Mesendoderm (in vitro differentiated cells): Measurements from ENCODE around the gene AZGP1.
"Not testable (repeated sequence)": the region's sequence is repeated elsewhere in the genome, so short reads cannot be mapped to it uniquely, and the experiment has no call there.

ENCODE experiments used
- DNase-seq: peaks from one replicate; pipeline ENCODE4 v3.0.0; 2013
- H2AK5ac ChIP-seq: 2 replicates; pipeline ENCODE4 v1.6.1; 2013; ENCODE audit warnings: low read length, inconsistent platforms
- H2BK120ac ChIP-seq: 2 replicates; pipeline ENCODE4 v1.6.1; 2013; ENCODE audit warnings: low read depth, mild to moderate bottlenecking, low read length, moderate library complexity, mixed read lengths
- H2BK15ac ChIP-seq: replicated peaks from 2 replicates; pipeline ENCODE4 v1.6.1; 2013; ENCODE audit warnings: low read depth, mild to moderate bottlenecking, moderate library complexity
- H2BK5ac ChIP-seq: 2 replicates; pipeline ENCODE4 v1.6.1; 2013; ENCODE audit warnings: low read length, inconsistent platforms
- H3K18ac ChIP-seq: 2 replicates; pipeline ENCODE4 v1.6.1; 2013; ENCODE audit warnings: mild to moderate bottlenecking, low read length, mixed read lengths
- H3K23ac ChIP-seq: one replicate; pipeline ENCODE4 v1.6.1; 2013; ENCODE audit warnings: low read length
- H3K27ac ChIP-seq: 2 replicates; pipeline ENCODE4 v1.5.1; 2013; ENCODE audit warnings: low read depth, mild to moderate bottlenecking, inconsistent platforms, low read length, moderate library complexity
- H3K27me3 ChIP-seq: 2 replicates; pipeline ENCODE4 v1.6.1; 2013; ENCODE audit warnings: low read length, control low read depth, mild to moderate bottlenecking, inconsistent platforms; ENCODE audit not compliant: insufficient read depth, poor library complexity
- H3K36me3 ChIP-seq: 2 replicates; pipeline ENCODE4 v1.6.1; 2013; ENCODE audit warnings: low read length, inconsistent platforms; ENCODE audit not compliant: control insufficient read depth, insufficient read depth
- H3K4ac ChIP-seq: one replicate; pipeline ENCODE4 v1.6.1; 2013; ENCODE audit warnings: low read depth, mild to moderate bottlenecking, low read length, moderate library complexity
- H3K4me1 ChIP-seq: 2 replicates; pipeline ENCODE4 v1.6.1; 2013; ENCODE audit warnings: low read depth, low read length, inconsistent platforms; ENCODE audit not compliant: control insufficient read depth
- H3K4me2 ChIP-seq: 2 replicates; pipeline ENCODE4 v1.6.1; 2013; ENCODE audit warnings: low read length
- H3K4me3 ChIP-seq: 2 replicates; pipeline ENCODE4 v1.5.1; 2013; ENCODE audit warnings: mild to moderate bottlenecking, low read length
- H3K56ac ChIP-seq: one replicate; pipeline ENCODE4 v1.6.1; 2013; ENCODE audit warnings: low read length
- H3K79me1 ChIP-seq: 2 replicates; pipeline ENCODE4 v1.6.1; 2013; ENCODE audit warnings: low read length, inconsistent platforms
- H3K79me2 ChIP-seq: 2 replicates; pipeline ENCODE4 v1.6.1; 2013; ENCODE audit warnings: mild to moderate bottlenecking, low read length; ENCODE audit not compliant: control insufficient read depth, insufficient read depth
- H3K9ac ChIP-seq: 2 replicates; pipeline ENCODE4 v1.6.1; 2013; ENCODE audit warnings: low read length, inconsistent platforms
- H4K5ac ChIP-seq: one replicate; pipeline ENCODE4 v1.6.1; 2013; ENCODE audit warnings: low read length
- H4K8ac ChIP-seq: one replicate; pipeline ENCODE4 v1.6.1; 2013; ENCODE audit warnings: low read depth, mild to moderate bottlenecking, control low read depth, low read length, moderate library complexity
- WGBS: extraction: QIAGEN DNeasy Blood & Tissue Kit; methylation state at CpG from one replicate; pipeline ENCODE4 v1.1.7; 2013; ENCODE audit warnings: low lambda C conversion rate, missing lambda C conversion rate; ENCODE audit not compliant: insufficient coverage; ENCODE audit errors: extremely low coverage; 5-methylcytosine and 5-hydroxymethylcytosine counted together

The AZGP1 gene

GRCh38 chr7:99984593-99984992, 8.8 kb upstream of the AZGP1 start:
- no peak overlapping the region for H3K18ac ChIP-seq
- no CpG with 5 or more reads among the region's 2 CpGs for WGBS

GRCh38 chr7:99981066-99981465, 5.2 kb upstream of the AZGP1 start:
- H4K5ac ChIP-seq, H3K79me2 ChIP-seq, H3K9ac ChIP-seq, H3K27me3 ChIP-seq, H3K79me1 ChIP-seq, H3K4me2 ChIP-seq, H3K18ac ChIP-seq, H3K56ac ChIP-seq, H3K36me3 ChIP-seq, H3K4me3 ChIP-seq, H2BK120ac ChIP-seq, H2BK15ac ChIP-seq, H2AK5ac ChIP-seq, H4K8ac ChIP-seq, H3K27ac ChIP-seq, H3K23ac ChIP-seq, DNase-seq, H3K4me1 ChIP-seq, H3K4ac ChIP-seq, H2BK5ac ChIP-seq: not testable (repeated sequence)
- no CpG with 5 or more reads among the region's 7 CpGs for WGBS

More at GRCh38 chr7:99984593-99984992, 8.8 kb upstream of the AZGP1 start:
- no peak overlapping the region for H3K56ac ChIP-seq
- H3K23ac ChIP-seq, result no peak overlapping the region
- H3K9ac ChIP-seq, result no peak overlapping the region
- no peak overlapping the region for H4K8ac ChIP-seq
- H3K4me1 ChIP-seq, result no peaks in the 10 kb centered on the region
- no peak overlapping the region for H3K4ac ChIP-seq
- no peak overlapping the region for H2AK5ac ChIP-seq
- H3K36me3 ChIP-seq, result no peaks in the 10 kb centered on the region
- H3K27me3 ChIP-seq, result no peaks in the 10 kb centered on the region
- no peak overlapping the region for H3K27ac ChIP-seq
- H3K4me3 ChIP-seq, result no peak overlapping the region
- no peak overlapping the region for H2BK15ac ChIP-seq
- no peaks in the 10 kb centered on the region for H3K79me2 ChIP-seq
- no peak overlapping the region for H3K4me2 ChIP-seq
- H2BK120ac ChIP-seq, result no peak overlapping the region
- no peak overlapping the region for H4K5ac ChIP-seq
- no peaks in the 10 kb centered on the region for H3K79me1 ChIP-seq
- H2BK5ac ChIP-seq, result no peak overlapping the region
- no peak for DNase-seq

- H4K5ac ChIP-seq, H3K27me3 ChIP-seq, H2BK120ac ChIP-seq, H3K18ac ChIP-seq, H3K4me1 ChIP-seq, H3K79me2 ChIP-seq, DNase-seq, H3K4ac ChIP-seq, H2AK5ac ChIP-seq, H3K36me3 ChIP-seq, H3K23ac ChIP-seq, H3K9ac ChIP-seq, H2BK15ac ChIP-seq, H3K56ac ChIP-seq, H3K79me1 ChIP-seq, H2BK5ac ChIP-seq, H3K4me2 ChIP-seq, H3K4me3 ChIP-seq, H4K8ac ChIP-seq, H3K27ac ChIP-seq: not testable (repeated sequence)
- WGBS, result no CpG with 5 or more reads among the region's 4 CpGs
These were observed 4.6 kb upstream of the AZGP1 start for GRCh38 chr7:99980448-99980872.

- not testable (repeated sequence) for H2AK5ac ChIP-seq, H2BK5ac ChIP-seq, H3K56ac ChIP-seq, H3K23ac ChIP-seq, H3K27ac ChIP-seq, H3K4me2 ChIP-seq, H3K18ac ChIP-seq, H4K5ac ChIP-seq, H3K27me3 ChIP-seq, H4K8ac ChIP-seq, H3K4me1 ChIP-seq, H3K79me2 ChIP-seq, H3K4ac ChIP-seq, H3K36me3 ChIP-seq, H3K79me1 ChIP-seq, H3K9ac ChIP-seq, H3K4me3 ChIP-seq, H2BK120ac ChIP-seq, H2BK15ac ChIP-seq
- DNase-seq, result peak; percentile 36
- WGBS, result no CpG with 5 or more reads among the region's 10 CpGs
These were observed 4.0 kb upstream of the AZGP1 start for GRCh38 chr7:99979814-99980225.

- Histone ChIP-seq H2BK15ac (no peak overlapping the region), H3K56ac (no peak overlapping the region), H3K79me2 (no peaks in the 10 kb centered on the region), H3K23ac (no peak overlapping the region), H2BK5ac (no peak overlapping the region), H3K36me3 (no peaks in the 10 kb centered on the region), H2AK5ac (no peak overlapping the region), H3K4me2 (no peak overlapping the region), H3K79me1 (no peaks in the 10 kb centered on the region), H3K9ac (no peak overlapping the region), H4K5ac (no peak overlapping the region), H3K27ac (no peak overlapping the region), H3K4ac (no peak overlapping the region), H3K27me3 (no peaks in the 10 kb centered on the region), H3K4me1 (no peaks in the 10 kb centered on the region), H3K18ac (no peak overlapping the region), H2BK120ac (no peak overlapping the region), H4K8ac (no peak overlapping the region), H3K4me3 (no peak overlapping the region)
- peak; percentile 52 for DNase-seq
- no CpG with 5 or more reads among the region's 13 CpGs for WGBS
These were observed 795 bp upstream of the AZGP1 start for GRCh38 chr7:99976626-99977025.

GRCh38 chr7:99974681-99975080, 1.1 kb downstream of the AZGP1 start:
- H3K27ac ChIP-seq, result no peak overlapping the region
- no peak overlapping the region for H3K4ac ChIP-seq
- no peaks in the 10 kb centered on the region for H3K27me3 ChIP-seq
- no peak overlapping the region for H2AK5ac ChIP-seq
- H3K56ac ChIP-seq, result no peak overlapping the region
- H3K9ac ChIP-seq, result no peak overlapping the region
- H3K4me2 ChIP-seq, result no peak overlapping the region
- whole genome bisulfite sequencing, result no CpG with 5 or more reads among the region's 1 CpG
- DNase-seq, result no peak
- no peaks in the 10 kb centered on the region for H3K79me2 ChIP-seq
- H3K79me1 ChIP-seq, result no peaks in the 10 kb centered on the region
- H3K36me3 ChIP-seq, result no peaks in the 10 kb centered on the region
- H3K18ac ChIP-seq, result no peak overlapping the region
- H2BK120ac ChIP-seq, result no peak overlapping the region
- no peak overlapping the region for H3K4me3 ChIP-seq
- H2BK15ac ChIP-seq, result no peak overlapping the region
- H3K4me1 ChIP-seq, result no peaks in the 10 kb centered on the region
- H2BK5ac ChIP-seq, result no peak overlapping the region
- no peak overlapping the region for H4K8ac ChIP-seq
- no peak overlapping the region for H3K23ac ChIP-seq
- H4K5ac ChIP-seq, result no peak overlapping the region
